Femur (tissue), 1 donor: ENCODE measurements around the gene INO80.
"Not testable (repeated sequence)": the region's sequence is repeated elsewhere in the genome, so short reads cannot be mapped to it uniquely, and the experiment has no call there.

Experiments used
- DNase-seq: peaks from one replicate; pipeline ENCODE4 v3.0.0-alpha.2; 2017

Gene INO80

DNA sequence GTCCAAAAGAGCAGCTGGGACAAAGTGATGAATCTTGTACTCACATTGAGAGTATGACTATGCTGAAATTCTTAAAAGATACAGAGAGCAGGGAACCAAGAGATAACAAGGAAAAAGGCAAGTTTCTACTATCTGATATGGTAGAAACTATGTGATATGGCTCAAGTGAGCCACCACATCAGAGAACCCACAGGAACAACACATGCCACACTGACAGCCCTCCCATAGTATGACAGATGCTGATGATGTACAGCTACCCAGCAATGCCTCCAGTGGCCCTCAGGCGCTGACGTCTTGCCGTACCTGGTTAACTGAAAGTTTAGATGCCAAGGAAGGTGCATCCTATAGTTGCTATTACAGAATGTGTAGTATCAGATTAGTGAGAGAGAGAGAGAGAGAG, 120.4 kb downstream of the INO80 start:
- DNase-seq = no peak

DNA sequence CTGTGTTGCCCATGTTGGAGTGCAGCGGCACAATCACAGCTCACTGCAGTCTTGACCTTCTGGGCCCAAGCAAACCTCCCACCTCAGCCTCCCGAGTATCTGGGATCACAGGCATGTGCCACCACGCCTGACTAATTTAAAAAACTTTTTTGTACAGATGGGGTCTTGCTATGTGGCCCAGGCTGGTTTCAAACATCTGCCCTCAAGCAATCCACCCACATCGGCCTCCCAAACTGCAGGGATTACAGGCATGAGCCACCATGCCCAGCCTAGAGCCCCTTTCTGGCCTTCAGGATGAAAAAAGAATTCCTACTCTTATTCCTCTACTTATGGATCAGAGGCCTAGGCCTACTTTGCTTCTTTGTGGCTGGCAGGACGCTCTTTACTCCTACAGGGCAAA, 123.3 kb downstream of the INO80 start:
- DNase-seq = no peak

DNA sequence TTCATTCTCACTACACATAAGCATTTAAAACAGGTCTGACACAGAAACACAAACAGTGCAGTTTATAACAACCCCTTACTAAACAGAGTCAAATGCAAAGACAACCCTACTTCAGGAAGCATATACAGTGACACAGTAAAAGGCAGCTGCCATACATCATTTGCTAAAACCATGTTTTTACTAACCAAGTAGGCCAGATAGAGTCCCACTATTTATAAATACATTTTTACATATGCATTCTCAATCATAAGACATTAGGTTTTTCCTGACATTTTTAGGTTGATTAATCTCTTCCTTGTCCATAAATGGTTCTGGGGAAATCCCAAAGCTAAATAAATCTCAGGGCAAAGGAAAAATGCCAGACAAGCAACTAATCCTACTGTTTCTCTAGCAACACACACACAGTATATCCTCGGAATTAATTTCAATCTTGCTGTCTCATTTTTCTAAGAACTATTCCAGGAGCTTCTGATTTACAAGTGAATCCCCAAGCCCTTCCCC, 123.8 kb downstream of the INO80 start:
- DNase-seq = no peak

DNA sequence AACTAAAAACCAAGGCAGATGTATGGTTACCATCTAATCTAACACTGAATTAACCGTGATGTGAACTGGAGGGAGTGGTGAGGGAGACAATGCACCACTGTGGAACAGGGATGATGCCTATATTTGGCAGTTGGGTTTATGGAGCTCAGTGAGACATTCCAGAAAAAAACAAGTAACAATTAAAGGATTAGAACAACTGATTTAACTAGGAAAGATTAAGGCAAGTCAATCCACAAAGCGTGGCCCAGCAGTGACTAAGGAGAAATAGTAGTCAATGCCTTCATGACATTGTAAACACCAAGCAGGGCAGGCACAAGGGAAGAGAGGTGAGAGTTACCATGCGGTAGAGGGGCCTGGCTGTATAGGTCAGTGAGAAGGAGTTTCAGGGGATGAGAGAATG, 124.7 kb downstream of the INO80 start:
- no peak for DNase-seq

DNA sequence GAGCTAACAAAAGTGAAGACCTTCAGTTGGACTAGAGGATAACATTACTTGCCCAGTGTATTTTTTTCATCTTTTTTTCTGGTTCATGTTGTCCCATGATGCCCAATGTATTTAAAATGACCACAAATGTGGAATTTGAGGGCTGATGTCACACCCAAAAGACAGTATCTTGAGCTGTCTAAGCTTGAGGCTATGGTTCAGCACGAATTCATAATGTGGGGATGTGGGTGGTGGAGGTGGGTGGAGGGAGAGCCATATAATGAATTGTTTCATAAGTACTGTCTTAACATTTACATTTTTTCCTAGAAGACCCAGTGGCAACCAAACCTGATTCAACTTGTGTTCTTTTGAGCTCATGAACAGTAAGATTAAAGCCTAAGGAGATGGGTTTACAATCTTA, 125.3 kb downstream of the INO80 start:
- no peak for DNase-seq

DNA sequence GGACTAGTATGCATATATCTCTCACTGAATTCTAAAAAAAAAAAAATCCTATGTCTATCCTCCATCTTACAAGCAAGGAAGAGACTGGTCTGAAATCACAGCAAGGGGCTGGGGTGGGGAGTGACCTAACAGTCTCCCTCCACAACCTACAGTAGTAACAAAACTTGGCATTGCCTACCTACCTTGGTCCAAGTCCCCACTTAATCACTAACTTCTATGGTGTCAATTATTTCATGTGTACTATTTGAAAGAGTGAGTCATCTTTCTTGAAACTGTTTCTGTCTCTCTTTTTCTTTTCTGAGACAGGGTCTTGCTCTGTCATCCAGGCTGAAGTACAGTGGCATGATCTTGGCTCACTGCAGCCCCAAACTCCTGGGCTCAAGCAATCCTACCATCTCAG, 126.0 kb downstream of the INO80 start:
- no peak for DNase-seq

DNA sequence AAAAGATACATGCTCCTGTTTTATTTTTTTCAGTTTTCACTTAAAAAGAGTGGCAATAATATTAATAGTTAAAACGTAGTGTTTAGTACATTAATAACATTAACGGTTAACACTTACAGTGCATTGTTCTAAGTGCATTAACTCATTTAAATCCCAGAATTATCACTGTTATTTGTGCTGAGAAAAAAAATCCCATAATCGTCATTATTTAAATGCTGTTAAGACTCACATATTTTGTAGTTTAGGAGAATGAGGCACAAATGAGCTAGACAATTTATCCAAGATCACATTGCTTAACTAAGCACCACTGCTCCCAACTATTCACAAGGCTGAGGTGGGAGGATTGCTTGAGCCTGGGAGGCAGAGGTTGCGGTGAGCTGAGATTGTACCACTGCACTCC, 127.9 kb downstream of the INO80 start:
- no peak for DNase-seq

DNA sequence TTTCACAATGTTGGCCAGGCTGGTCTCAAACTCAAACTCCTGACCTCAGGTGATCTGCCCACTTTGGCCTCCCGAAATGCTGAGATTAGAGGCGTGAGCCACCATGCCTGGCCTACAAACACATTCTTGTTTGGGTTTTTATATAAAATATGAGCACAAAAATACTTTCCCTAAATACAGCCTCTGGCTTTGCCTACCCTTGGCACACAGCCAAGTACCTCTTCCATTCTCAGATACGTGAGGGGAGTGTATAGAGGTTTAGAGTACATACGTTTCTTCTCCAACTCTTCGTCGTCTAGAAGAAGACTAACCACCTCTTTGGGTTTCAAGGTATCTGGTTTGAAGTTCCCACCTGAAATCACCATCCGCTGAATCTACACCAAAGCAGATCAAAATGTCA, 129.3 kb downstream of the INO80 start:
- no peak for DNase-seq

DNA sequence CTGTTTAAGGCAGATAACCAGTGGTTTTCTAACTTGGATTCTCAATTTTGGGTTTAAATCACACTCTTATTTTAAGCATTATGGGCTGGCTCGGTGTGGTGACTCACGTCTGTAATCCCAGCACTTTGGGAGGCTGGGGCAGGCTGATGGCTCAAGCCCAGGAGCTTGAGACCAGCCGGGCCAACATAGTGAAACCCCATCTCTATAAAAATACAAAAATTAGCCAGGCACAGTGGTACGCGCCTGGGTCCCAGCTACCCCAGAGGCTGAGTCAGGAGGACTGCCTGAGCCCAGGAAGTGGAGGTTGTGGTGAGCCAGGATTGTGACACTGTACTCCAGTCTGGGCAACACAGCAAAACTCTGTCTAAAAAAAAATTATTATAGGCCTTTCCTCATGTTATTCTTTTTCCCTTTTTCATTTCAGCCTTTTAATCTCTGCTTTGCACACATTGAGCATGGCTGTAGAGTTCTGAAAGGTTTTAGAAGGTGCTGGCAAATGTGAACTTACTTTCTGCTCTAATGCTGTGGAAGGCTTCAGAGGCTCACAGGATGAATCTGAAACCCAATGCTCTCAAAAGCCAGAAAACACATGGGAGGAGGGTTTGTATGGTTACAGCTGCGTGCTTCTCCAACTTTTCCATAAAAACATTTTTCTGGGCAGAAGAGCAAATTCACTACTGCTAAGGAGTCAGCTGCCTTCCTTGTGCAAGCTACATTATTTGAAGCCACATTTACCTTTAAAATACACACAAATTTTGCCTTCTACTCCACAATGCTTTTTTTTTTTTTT, 130.3 kb downstream of the INO80 start:
- no peak for DNase-seq

DNA sequence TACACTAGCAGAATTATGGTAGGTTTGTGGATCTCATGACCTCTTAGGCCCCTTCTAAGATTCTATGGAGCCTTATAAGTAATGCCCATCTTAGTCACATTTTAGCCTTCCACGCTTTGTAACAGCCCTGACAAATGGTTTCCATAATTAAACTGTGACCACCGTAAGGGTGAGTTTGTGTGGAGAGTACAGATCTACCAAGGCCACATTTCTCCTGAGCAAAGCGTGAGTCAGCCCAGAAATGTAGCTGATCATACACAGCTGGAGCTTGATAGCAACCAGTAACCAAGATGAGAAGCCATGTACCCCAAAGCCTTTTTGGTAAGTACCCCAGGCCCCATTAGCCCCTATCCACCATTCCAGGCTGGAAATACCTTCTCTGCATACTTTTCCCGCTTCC, 131.1 kb downstream of the INO80 start:
- DNase-seq = no peak

DNA sequence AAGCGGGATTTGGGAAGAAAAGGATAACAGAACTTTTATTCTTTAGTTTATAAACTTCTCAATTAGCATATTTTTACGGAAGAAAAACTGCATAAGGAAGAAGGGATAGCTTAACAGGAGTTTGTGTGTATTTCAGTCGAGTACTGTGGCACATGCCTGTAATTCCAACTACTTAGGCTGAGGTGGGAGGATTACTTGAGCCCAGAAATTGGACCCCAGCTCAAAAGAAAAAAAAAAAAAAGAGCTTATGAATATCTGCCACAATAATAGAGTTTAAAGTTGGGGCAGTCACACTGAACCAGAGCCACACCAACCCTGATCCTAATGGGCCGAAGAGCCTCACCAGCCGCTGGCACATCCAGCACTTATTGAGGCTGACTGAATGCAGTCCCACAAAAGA, 131.7 kb downstream of the INO80 start:
- no peak for DNase-seq

DNA sequence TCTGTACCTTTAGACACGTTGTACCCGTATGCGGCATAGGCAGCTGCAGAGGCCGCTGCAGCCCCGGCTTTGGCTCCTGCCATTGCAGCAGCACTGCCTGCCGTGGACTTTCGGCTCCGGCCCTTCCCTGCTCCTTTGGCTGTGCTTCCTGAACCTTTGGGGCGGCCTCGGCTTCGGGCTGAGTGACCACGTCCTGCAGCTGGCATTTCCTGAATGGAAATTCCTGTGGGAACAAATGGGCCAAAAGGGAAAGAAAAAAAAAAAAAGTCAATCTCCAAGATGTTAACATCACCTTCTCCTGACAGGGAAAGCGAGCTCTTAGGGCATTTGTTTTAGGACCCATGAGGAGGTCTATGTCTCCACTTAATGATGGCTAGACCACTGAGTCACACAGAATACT, 133.2 kb downstream of the INO80 start:
- peak; percentile 34 for DNase-seq

DNA sequence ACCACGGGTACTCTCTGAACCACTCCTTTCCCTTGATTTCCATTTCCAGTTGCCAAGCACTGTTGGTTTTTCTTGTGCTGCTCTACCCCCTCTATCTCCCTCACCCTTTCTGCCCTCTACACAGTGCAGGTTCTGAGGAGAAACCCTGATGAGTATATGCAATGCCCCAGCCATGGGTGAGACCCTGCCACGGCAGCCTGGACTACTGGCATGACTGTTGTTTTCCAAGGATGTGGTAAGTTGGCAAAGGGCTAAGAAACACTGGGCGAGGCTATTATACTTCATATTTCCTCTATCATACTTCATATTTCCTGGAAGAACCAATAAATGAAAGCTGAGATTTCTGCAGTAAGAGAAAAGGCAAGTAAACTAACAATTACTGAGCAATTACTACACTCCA, 134.9 kb downstream of the INO80 start:
- no peak for DNase-seq

DNA sequence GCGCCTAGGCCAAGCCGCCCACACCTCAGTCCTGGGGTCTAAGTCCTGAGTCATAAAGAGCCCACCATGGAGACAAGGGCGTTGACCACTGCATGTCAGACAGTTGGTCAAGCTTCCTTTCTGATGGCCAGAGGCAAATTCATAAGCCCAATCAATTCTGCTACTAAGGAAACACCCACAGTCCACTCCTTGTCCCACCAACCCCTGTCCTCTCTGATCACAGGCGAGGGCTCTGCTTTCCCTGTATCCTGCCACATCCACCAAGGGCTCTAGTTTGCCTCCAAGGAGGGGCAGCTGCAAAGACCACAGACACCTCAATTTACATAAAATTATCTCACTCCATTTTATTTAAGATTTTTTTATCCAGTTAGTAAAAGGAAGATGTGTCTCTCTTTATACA, 137.5 kb downstream of the INO80 start:
- DNase-seq = no peak

DNA sequence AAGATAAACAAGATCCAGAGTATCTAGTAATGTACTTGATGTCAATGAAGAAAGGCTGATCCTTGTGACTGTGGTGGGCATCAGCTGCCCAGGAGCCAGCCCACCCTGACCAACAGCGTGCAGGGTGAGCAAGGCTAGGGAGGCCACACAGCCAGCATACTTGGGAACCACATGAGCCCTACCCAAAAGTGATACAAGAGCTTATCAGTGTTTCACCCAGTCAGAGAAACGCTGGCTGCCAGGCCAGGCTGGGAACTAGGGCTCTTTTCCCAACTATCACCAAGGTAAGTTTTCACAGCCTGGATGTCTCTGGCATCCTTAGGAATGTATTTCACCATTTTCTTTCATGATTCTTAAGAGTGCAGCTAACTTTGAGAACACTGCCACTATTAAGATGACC, 137.9 kb downstream of the INO80 start:
- DNase-seq = no peak

DNA sequence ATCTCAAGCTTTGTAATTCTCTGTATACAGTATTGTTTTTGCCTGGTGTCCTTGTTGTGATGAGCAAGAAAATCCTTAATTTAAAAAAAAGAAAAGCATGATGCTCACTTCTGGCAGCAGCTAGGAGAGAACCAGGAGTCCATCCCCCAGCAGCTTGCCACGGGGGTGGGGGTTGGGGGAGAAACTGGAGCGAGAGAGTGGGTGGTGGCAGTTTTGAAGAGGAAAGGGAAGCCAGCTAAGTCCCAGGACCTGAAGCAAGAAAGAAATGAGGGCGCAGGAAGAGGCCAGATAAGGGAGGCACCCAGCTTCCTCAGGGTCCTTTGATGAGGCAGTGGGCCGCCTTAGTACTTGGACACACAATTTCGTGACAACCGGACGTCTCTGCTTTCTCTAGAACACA, 139.3 kb downstream of the INO80 start:
- no peak for DNase-seq

DNA sequence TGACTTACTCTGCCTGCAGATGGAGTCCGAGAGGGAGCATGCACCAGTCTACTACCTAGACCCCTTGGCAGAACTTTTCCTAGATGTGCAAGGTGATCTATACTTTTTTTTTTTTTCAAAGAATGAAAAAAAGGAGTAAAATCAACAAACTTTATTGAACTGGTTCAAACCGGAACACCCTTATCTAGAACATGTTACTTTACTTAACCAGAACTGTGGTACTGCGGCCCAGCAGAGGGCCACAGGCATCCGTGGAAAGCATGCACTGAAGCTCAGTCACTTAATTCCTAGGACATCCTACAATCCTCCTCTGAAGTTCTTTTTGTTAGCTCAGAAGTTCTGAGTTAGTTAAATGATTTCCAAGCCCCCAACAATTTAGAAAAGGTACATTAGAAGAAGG, 141.2 kb downstream of the INO80 start:
- DNase-seq = no peak

DNA sequence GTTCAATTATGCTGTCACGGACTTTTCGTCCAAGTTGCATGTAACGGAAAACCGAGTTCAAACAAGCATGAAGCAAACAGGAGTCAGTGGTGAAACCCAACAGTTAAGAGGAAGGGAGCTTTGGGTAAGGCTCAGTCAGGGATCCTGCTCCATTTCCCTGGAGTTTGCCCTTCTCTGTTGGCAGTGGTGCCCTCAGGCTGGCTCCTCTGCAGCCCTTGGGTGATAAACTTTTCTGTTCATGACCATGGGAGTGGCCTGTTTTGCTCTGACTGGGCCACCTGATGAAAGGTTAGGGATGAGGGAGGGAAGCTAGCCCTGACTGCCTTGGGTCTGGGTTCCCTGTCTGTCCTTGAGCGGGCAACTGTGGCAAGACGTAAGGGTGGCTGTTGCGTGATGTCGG, 146.7 kb downstream of the INO80 start:
- no peak for DNase-seq

DNA sequence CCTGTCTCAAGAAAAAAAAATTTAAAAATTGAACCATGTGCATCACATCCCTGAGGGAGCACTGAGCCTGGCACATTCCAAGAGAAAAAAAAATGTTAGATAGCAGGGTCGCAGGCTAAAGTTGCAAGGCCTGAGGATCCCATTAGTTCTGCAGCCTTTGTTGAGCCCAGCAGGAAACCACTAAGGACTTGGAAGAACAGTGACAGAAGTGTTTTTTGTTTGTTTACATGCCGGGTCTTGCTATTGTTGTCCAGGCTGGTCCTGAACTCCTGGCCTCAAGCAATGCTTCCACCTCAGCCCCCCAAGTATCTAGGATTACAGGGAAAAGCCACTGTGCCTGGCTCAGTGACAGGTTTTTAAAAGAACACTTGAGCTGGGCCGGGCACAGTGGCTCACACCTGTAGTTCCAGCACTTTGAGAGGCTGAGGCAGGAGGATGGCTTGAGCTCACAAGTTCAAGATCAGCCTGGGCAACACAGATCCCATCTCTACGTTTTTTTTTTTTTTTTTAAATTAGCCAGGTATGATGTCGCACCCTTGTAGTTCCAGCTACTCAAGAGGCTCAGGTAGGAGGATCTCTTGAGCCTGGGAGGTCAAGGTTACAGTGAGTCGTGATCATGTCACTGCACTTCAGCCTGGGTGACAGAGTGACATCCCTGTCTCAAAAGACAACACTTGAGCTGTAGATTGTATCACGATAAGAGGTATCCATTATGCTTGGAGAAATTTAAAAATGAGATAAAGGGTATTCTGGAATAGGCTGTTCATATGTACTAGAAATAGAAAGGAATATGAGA, 147.6 kb downstream of the INO80 start:
- no peak for DNase-seq

DNA sequence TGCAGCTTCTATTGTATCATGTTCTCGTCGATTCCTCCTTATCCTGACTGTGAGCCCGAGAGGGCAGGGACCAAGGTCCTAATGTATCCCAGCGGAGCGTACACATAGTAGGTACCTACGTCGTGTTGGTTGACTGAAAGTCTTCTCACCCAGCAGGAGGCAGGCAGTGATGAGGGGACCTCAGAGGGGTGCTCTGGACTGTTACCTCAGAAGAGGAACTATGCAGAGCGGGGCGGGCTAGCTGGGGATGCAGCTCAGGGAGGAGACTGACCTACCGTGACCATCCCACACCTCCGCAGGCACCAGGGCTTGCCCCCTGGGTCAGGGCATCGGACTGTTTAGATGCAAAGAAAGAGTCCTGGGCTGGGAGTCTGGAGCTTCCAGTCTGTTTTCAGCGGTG, 151.4 kb downstream of the INO80 start:
- DNase-seq = no peak

DNA sequence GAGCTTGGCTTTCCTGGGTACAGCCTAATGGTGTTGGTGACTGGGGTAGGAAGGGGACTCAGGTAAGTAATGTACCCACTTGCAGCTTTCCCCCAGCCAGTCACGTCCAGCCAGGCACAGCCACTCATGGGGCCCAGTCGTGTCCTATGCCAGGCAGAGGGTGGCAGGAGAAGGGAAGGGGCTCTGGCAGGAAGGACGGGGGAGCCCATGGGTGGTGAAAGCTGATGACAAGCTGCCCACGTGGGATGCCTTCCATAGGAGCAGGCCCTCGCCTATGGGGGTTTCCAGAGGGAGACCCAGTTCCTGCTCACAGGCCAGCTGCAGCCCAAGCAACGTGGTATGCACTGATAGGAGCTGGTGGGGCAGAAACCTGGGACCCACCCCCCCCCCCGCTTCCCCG, 152.1 kb downstream of the INO80 start:
- no peak for DNase-seq

DNA sequence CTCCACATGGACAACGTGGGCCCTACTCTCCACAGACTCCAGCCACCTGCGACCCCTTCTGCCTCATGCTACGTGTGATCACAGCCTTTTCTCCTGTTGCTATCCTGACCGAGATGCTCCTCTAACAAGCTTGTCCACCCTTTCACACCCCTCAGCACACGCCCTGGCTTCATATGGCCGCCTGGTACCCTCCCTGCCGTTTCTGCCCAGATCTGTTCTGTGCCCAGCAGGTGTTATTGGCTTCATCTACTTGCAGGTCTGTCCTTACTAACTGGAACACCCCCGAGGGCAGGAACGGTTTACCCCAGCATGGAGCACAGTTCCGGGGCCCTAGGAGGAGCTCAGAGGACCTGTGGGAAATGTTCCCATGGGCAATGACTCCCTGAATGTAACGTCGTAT, 152.9 kb downstream of the INO80 start:
- no peak for DNase-seq

DNA sequence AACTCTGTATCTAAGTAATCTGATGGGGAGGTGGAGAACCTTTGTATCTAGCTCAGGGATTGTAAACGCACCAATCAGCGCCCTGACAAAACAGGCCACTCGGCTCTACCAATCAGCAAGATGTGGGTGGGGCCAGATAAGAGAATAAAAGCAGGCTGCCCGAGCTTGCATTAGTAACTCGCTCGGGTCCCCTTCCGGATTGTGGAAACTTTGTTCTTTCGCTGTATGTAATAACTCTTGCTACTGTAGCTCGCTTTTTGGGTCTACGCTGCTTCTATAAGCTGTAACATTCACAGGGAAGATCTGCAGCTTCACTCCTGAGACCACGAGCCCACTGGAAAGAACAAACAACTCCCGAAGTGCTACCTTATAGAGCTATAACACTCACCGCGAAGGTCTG, 153.8 kb downstream of the INO80 start:
- DNase-seq = not testable (repeated sequence)

DNA sequence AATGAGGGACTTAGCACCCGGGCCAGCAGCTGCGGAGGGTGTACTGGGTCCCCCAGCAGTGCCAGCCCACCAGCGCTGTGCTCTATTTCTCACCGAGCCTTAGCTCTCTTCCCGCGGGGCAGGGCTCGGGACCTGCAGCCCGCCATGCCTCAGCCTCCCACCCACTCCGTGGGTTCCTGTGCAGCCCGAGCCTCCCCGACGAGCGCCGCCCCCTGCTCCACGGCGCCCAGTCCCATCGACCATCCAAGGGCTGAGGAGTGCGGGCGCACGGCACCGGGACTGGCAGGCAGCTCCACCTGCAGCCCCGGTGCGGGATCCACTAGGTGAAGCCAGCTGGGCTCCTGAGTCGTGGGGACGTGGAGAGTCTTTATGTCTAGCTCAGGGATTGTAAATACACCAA, 154.3 kb downstream of the INO80 start:
- DNase-seq = not testable (repeated sequence)
